ENCODE measurements around the gene NRXN2. TPM values are rescaled to one million over a fixed set of nuclear protein-coding genes. Genes with fewer than 3 reads are reported as not detected.

The NRXN2 gene
- total and polyA plus RNA-seq, 4 donors = 0.17 to 2.8 (median 1.4) TPM

DNA sequence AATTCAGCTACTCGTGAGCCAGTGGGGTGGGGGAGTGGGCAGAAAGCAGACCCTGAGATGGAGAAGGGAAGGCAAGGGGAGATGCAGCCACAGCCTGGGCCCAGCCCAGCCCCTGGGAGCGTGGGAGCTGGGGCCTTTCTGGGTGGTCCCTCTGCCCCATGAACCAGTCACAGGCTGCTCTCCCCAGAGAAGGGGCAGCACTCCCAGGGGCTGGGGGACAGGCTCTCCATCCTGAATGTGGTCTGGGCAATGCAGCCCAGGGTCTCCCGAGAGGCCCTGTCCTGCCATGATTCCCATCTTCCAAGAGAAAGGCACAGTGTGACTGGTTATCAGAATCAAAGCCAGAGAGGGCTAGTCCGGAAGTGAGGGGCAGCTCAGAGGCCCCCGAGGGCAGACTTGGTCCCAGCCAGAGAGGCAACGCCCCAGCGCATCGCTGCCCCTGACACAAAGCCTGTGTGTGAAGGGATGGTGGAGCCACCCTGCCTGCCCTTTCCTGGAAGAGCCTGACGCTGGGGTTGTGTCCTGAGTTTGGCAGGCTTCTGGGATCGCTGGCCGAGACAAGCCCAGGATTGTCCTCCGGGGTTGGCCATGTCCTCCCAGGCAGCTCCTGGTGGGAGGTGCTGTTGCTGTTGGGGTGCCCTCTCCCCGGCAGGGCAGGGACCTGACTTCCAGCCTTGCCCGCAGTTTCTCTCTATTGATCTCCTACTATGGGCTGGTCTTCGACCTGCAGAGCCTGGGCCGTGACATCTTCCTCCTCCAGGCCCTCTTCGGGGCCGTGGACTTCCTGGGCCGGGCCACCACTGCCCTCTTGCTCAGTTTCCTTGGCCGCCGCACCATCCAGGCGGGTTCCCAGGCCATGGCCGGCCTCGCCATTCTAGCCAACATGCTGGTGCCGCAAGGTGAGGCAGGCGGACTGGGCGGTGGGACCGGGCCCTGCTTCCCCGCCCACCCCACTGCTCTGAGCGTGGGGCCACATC is 155.8 kb downstream of the NRXN2 start:
- no peaks in the 10 kb centered on the region for H3K36me3 ChIP-seq (ENCODE audit: control insufficient read depth in 4 of 4, insufficient read depth in 3 of 4, low read depth in 1 of 4, low read length in 3 of 4)
- no peaks in the 10 kb centered on the region for H3K9me3 ChIP-seq (ENCODE audit: control insufficient read depth in 4 of 4, low read length in 3 of 4)
- no peak for TF ChIP-seq SP1 (IDR thresholded peaks at IDR 0.05)
- no peak for TF ChIP-seq NR2F2 (IDR thresholded peaks at IDR 0.05)
- no peak for TF ChIP-seq RXRA (IDR thresholded peaks at IDR 0.05)
- TF ChIP-seq ATF3 (IDR thresholded peaks at IDR 0.05) = no peak
- no peak for TF ChIP-seq ZBTB33 (IDR thresholded peaks at IDR 0.05)
- no peak for TF ChIP-seq HNF4G (IDR thresholded peaks at IDR 0.05)
- TF ChIP-seq REST (IDR thresholded peaks at IDR 0.05) = no peak
- no peak for TF ChIP-seq FOXA1 (IDR thresholded peaks at IDR 0.05)
- TF ChIP-seq GABPA (IDR thresholded peaks at IDR 0.05 in 1 of 2, conservative IDR thresholded peaks at IDR 0.05 in 1 of 2) = no peak
- TF ChIP-seq JUND (IDR thresholded peaks at IDR 0.05) = no peak
- TF ChIP-seq TAF1 (conservative IDR thresholded peaks at IDR 0.05) = no peak
- TF ChIP-seq MAX (IDR thresholded peaks at IDR 0.05) = no peak
- TF ChIP-seq CTCF (IDR thresholded peaks at IDR 0.05; ENCODE audit: low read depth, low read length, missing input control) = no peak
- H3K4me3 ChIP-seq (ENCODE audit: low read depth in 1 of 3, low read length in 3 of 3) = no peak overlapping the region
- peaks cover 0 to 6% (median 1%) of the 10 kb centered on the region in 4 donors for H3K4me1 ChIP-seq (ENCODE audit: control insufficient read depth in 4 of 4, insufficient read depth in 4 of 4, low read length in 3 of 4)
- peak overlapping the region in 1 of 2 donors; percentile 22 for H3K9ac ChIP-seq (ENCODE audit: low read depth in 1 of 2, low read length in 2 of 2)
- no peak overlapping the region for H3K27ac ChIP-seq (ENCODE audit: low read depth in 1 of 2, low read length in 2 of 2)
- no peaks in the 10 kb centered on the region for H3K27me3 ChIP-seq (ENCODE audit: control insufficient read depth in 4 of 4, insufficient read depth in 4 of 4, low read length in 3 of 4)
- 85% methylated on average over 30 of the region's 30 CpGs for WGBS
- DNase-seq (ENCODE audit: low spot score) = no peak

Measured in liver (tissue), 9 donors.